Dermis blood vessel endothelial cell (primary cell): ENCODE results near the gene NLGN1. TPM values are rescaled to one million over a fixed set of nuclear protein-coding genes. Genes with fewer than 3 reads are reported as not detected.
"Not testable (repeated sequence)": the region's sequence is repeated elsewhere in the genome, so short reads cannot be mapped to it uniquely, and the experiment has no call there.

Experiments
- DNase-seq: peaks from one replicate; pipeline ENCODE4 v3.0.0; 2010
- total RNA-seq: library from RNA; depleted of rRNA; stranded (reverse); fragments of >200 nt; gene quantifications from 2 replicates; pipeline ENCODE4 v1.2.3, GENCODE V29; 2014

The NLGN1 gene
- total RNA-seq, 1 donor from 2014 or later, result 1.4 TPM

DNA sequence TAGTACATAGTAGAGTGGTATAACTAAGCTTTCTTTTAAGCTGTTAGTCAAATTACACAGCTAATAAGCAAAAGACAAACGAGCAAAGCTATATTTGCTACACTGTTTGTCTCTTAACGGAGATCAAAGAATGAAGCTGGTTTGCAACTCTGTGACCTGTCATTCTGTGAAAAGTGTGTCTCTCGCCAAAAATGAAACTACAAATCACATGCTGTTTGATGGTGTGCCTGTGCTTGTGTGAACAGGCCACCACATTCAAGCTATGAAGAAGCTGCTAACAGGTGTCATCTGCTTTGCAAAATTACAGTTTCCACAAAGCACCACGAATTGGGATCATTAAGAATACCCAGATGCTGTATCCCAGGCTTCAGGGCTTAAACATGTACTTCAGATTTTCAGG is 793.8 kb downstream of the NLGN1 start:
- DNase-seq, result no peak

DNA sequence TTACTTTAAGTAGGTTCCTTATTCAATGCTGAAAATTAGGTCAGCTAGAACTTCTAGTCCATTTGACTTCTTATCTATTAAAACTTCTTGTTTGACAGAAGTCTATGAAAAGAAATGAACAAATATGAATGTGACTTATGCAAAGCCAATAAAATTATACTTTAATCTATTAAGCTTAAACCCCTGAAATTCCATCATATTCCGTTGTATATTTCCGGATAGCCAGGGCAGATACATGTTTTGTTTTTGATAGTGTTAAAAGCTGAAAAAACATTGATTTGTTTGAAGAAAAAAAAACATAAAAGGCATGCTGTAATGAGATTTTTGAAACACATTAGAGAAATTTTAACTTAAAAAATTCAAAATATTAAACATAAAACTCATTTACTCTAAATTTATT is 794.4 kb downstream of the NLGN1 start:
- DNase-seq, result no peak

DNA sequence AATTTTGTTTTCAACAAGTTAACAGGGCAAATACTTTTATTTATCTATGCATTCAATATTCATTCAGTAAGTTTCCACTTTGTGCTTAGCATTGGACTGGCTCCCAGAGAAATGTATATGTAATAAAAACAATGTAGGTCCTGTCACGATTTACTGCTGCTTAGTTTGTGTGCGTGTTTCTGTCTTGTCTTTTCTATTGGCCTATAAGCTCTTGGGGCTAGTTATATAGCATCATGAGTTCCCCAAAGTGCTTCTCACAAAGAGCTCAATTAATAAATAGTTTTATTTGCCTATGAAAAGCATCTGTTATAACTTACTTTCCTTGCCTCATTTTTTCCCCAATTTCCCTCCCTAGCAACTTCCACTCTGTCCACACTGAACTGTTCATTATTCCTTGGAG is 794.9 kb downstream of the NLGN1 start:
- no peak for DNase-seq

DNA sequence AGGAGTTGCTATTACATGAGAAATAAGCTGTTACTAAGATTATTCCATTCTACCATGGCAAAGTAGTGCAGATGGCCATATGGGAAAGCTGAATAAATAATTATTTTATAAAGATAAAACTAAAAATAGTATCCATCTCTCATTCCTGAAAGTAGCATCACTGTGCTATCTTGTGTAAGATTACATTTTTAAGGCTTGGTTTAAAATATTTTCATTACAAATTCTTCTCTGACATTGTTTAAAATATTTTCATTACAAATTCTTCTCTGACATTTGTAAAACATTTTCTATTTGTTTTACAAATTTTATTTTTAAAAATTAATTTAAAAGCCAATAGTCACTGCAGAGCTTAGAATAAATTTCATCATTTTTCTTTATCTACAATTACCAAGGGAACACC is 796.1 kb downstream of the NLGN1 start:
- DNase-seq, result no peak

DNA sequence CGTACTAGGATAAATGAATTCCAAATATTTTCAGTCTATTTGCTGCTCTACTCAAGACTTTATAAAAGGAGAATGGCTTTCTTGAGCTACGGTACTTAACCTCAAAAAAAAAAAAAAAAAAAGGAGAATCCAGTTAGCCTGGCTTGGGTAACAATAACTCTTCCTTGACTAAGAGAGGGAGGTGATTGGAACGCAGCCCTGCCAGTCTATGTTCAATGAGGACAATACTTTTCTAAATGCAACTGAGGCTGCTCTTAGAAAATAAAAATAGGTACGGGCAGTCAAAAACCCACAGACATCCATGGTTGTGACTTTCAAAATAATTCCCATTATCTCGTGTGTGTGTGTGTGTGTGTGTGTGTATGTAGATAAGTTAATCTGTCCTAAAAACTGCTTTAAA is 799.9 kb downstream of the NLGN1 start:
- DNase-seq, result no peak

DNA sequence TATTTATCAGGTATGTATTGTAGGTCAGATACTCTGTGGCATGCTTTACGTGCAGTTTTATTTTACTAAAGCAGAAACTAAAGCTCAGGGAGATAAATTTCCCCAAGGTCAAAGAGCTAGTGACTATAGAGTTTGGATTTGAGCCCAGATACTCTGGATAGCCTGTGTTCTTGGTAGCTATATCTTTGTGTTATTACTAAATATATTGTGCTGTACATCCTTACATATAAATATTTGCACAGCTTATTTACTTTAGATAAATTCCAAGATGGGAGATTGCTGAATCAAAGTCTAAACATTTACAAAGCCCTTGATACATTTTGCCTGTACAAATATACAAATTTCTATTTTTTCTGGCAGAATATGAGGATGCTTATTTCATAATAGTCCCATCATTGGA is 800.7 kb downstream of the NLGN1 start:
- DNase-seq, result no peak

DNA sequence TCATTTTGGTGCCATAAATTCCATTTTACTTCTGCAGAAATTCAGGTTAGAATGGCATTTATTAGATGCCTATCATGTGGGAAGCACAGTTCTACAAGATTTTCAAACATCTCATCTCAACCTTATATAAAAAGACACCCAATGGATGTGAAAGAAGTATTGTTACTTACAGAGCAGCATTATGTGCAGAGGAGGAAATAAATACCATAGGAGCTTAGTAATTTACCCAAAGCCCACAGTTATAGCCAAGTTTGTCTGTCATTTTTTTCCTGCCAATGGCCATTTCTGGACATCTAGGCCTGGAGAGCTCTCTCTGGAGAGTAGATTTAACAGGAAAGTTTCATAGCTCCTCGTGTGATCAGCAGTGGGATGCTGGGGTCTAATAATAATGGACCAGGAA is 802.2 kb downstream of the NLGN1 start:
- DNase-seq, result no peak

DNA sequence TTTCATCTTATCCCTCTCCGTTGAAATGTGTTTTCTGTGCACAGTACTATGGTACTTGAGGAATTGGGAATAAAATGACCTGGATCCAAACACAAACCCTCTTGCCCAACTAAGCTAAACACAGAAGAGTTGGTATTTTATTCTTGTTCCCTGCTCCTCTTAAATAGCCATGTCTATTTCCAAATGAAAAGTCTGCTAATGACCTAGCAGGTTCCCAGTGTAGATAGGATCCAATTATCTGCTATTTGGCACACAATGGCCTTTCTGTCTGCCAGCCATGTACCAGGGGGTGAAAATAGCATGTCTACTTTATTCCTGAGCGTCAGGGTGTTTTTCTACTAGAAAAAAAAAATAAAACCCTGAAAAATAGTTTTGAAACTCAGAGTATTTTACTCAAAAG is 804.6 kb downstream of the NLGN1 start:
- DNase-seq, result no peak

DNA sequence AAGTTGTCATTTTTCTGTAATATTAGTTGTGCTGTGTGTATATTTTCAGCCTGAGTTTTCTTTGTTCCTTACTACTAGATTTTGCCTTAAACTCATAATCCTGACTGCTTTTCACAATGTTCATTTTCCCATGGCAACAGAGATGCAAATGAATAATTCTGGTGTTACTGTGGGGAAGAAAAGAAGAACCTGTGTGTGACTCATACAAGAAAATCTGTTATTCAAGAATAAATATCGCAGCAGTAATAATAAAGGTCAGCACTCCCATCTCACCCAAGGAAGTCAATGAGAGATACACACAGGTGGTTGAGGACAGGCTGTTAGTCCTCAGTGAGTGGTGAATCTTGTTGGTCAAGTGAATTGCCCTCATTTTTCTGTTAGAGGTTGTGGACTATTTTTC is 805.0 kb downstream of the NLGN1 start:
- DNase-seq, result no peak

DNA sequence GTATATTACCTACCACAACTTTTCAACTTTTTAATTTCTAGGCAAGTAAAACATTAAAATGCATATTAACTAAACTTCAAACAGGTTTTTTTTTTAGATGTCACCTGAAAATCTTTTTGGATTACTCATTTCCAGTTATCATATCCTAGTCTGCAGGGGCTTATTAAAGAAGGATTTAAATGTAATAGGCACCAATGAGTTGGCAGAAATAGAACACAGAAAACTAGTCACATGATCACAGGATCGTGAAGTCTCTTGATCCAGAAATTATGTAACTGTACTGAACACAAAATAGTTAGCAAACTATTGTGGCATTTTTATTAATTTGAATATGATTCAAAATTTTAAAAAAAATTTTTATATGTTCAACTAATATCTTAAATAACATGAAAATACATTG is 807.2 kb downstream of the NLGN1 start:
- DNase-seq, result no peak

DNA sequence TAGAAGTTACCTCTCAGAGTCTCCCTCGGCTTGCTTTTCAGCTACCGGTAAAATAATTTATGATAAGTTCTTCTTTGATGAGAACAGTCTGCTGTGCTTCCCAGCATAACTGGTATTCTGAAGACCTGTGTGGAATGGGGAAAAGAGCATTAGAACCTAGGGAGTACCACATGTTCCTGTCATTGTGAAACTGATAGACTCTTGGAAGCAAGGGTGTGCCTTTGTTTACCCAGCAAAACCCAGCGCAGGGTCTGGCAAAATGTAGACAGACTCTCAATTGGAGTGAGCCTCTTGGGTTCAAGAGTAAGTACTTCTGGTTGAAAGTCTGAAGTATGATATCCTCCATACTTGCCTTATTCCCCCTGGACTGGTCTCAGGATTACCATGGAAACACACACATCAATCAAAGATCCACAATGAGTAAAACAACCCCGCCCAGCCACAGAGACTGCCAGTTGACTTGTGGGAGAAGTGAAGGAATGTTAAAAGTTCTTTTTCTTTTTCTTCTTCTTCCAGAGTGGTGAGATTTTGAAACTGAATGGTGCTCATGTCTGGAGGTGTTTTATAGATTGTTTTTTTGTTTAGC is 809.2 kb downstream of the NLGN1 start:
- no peak for DNase-seq

DNA sequence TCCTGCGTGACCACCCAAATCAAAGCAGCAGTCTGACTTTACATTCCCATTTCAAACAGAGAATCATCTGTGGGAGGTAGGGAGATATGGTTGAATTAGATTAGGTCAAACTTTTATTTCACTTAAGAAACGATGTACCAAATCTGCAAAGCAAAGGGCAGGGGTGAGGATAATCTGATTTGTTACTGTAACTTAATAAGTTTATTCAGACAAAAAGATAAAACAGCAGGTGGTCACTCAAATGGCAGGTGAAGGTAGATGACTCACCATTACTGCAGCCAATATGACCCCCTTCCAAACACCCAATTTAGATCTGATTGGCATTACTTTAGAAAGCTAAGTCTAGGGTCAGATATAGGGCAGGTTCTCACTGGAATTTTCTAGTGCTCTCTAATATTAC is 810.6 kb downstream of the NLGN1 start:
- no peak for DNase-seq

DNA sequence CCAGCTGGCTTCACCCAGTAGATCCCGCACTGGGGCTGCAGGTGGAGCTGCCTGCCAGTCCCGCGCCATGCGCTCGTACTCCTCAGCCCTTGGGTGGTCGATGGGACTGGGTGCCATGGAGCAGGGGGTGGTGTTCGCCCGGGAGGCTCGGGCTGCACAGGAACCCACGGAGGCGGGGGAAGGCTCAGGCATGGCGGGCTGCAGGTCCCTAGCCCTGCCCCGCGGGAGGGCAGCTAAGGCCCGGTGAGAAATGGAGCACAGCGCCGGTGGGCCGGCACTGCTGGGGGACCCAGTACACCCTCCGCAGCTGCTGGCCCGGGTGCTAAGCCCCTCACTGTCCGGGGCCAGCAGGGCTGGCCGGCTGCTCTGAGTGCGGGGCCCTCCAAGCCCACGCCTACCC is 814.4 kb downstream of the NLGN1 start:
- DNase-seq, result not testable (repeated sequence)

DNA sequence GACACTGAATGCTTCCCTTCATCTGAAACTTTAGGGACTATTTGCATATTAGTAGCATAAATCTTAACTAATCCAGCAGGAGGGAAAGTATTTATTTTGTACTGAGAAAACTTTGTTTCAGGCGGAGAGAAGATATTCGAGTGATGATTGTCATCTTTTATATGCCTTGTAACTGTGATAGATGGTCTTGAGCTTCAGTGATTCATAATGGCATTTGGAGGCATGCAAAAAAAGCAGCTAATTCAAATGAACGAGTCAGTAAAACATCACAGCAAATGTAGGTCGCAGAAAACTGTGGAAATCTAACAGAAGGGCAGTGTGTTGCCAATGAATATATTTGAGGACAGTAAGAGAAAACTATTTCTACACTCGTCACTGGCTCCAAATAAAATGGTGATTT is 817.9 kb downstream of the NLGN1 start:
- no peak for DNase-seq

DNA sequence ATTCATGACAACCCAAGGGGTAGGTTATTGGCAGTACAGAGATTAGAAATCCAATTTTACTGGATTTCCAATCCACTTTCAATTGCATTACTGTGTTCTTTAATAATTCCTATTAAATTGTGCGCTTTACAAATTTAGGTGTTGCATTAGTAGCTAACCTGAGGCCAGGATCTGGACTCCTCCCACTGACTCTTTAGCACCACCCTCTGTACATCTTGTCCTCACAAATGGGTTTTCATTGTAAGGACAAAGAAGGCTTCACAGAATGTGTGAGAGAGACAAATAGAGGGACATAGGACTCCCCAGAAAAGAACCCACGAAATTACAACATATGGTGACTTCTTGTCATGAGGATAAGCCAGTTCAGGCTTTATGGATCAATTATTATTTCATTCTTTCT is 818.5 kb downstream of the NLGN1 start:
- DNase-seq, result no peak

DNA sequence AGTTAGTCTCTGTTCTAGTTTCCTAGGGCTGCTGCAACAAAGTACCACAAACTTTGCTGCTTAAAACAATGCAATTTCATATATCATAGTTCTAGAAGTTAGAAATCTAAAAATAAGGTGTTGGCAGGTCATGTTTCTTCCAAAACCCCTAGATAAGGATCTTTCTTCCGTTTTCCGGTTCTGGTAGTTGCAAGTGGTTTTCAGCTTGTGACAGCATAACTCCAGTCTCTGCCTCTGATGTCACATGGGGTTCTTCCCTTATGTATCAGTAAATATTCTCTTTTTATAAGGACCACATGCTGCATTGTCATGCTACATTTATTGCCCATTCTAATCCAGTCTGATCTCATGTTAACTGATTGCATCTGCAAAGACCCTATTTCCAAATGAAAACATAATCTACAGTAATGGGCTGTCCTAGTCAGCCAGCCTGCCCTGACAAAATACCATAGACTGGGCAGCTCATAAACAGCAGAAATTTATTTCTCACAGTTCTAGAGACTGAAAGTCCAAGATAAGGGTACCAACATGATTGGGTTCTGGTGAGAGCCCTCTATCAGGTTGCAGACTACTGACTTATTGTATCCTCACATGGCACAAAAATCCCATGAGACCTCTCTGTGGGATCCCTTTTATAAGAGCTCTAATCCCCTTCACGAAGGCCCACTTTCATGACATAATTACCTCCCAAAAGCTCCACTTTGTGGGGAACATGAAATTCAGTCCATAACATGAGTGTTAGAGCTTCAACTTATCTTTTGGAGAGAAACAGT is 819.6 kb downstream of the NLGN1 start:
- DNase-seq, result no peak

DNA sequence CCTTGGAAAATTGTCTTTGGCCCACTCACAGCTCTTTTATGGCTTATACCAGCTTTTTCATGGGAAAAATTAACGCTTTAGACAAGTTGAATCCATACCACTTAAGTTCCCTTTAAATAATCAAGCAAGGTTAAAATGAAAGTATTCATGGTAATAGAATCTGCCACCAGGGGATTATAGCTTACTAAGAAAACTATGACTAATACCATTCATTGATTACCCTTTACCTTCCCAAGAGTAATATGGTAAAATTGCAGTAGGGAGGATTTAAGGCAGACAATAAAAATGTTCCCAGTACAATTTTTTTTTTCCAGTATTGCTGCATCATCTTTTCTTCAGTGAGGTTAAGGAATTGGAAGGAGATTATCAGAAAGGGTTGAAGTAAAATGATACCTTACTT is 820.5 kb downstream of the NLGN1 start:
- no peak for DNase-seq

DNA sequence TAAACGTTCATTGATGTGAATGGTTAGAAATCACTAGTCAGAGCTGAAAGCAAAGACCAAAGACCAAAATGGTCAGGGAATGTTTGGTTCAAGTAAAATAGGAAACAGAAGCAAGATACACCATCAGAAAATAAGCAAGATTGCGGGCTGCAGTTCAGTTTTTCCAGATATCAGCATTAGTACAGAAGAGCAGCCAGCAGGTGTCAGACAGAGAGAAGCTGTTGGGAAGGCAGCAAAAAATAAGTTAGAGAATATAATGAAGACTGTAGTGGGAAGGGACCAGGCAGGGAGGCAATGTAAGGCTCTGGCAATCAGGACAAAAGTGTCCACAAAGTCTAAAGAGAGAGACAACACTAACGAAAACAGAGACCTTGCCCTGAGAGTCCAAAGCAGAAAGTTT is 822.2 kb downstream of the NLGN1 start:
- no peak for DNase-seq

DNA sequence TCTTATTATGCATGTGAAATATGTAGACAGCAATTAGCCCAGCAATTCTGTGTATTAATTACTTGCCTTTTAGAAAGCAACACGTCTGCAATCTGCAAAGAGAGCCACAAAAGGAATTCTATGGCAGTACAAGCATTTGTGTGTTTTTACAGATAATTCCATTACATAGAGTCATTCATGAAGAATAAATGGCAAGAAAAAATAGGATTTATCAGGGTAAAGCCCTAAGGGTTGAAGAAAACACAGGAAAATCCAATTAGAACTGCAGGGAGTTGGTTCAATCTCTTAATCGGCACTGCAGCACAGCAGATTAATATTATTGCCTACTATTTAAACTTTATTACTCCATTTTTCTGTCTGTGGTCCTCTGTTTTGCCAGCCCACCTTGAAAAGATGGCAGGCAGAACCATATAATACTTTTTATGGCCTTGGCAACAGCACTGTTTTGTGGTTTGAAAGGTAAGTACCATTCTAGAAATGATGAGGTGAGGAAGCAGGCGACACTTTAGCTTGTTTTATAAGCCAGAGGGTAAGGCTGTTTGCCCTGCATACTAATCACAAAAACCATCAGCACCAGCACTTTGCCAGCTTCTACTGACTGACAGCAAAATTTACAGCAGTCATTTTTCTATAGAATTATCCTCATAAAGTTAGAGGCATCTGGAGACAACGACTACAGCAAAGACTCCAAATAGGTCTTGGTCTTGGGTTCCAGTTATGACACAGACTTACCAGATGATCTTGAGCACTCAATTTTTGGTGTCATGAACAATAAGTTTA is 823.4 kb downstream of the NLGN1 start:
- no peak for DNase-seq

DNA sequence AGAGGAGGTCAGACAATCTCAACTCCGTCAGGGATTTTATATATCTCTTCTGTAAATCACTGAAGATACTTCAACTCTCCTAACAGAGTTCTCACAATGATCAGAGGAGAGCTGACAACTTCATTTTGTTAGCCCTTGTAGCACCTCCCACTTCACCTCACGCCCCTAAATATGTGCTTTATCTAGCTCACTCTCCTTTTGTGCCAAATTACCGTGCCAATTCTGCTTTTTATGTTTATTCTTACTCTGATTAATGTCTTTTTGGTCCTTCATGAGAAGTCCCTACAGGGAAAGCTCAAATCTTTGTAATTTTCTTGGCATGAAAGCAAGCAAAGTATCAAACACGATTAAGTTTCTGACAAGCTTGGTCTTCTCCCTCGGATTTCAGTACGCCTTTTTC is 825.5 kb downstream of the NLGN1 start:
- no peak for DNase-seq

DNA sequence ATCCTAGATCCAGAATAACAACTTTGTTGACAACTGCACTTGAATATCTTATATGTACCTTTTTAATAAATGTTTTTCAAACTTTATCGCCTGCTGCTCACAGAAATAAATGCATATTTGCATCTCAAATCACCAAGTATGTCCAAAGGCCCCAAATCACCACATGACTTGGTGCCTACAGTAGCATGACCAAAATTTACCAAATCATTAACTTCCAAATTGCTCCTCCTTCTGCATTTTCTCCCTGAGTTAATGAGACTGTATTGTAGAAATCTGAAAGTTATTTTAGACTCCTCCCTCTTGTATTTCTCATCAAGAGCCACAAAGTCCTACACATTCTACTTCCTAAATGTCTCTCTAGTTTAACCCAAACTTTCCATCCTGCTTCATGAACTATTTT is 826.1 kb downstream of the NLGN1 start:
- DNase-seq, result no peak

DNA sequence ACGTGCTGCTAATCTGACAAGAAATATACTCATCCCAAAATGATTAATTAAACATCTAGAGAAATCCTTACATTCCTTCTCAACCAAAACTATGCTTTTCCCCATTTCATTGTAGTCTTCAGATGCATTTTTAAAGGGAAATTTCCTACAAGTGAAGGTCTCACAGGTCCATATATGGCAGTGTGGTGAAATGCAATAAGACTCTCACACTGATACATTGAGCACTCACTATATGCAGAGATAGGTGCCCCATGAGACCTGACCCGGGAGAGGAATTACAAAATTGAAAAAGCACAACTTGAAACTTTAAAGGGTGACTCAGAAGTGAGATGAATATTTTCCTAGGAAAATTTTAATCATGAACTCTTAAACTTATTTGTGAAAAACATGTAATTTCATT is 832.4 kb downstream of the NLGN1 start:
- DNase-seq, result no peak

DNA sequence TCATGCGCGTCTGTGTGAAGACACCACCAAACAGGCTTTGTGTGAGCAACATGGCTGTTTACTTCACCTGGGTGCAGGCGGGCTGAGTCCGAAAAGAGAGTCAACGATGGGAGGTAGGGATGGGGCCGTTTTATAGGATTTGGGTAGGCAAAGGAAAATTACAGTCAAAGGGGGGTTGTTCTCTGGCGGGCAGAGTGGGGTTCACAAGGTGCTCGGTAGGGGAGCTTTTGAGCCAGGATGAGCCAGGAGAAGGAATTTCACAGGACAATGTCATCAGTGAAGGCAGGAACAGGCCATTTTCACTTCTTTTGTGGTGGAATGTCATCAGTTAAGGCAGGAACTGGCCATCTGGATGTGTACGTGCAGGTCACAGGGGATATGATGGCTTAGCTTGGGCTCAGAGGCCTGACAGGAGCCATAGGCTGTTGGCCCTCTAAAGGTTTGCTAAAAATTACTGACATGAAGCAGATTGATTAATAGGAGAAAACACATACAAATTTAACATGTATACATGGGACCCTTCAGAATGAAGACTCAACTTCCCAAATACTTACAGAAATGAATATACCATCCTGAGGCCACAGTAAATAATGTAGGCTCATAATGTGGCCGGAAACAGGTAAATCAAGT is 834.6 kb downstream of the NLGN1 start:
- DNase-seq, result not testable (repeated sequence)
